Measurements from ENCODE around the gene MEIS2.

MEIS2 gene

DNA sequence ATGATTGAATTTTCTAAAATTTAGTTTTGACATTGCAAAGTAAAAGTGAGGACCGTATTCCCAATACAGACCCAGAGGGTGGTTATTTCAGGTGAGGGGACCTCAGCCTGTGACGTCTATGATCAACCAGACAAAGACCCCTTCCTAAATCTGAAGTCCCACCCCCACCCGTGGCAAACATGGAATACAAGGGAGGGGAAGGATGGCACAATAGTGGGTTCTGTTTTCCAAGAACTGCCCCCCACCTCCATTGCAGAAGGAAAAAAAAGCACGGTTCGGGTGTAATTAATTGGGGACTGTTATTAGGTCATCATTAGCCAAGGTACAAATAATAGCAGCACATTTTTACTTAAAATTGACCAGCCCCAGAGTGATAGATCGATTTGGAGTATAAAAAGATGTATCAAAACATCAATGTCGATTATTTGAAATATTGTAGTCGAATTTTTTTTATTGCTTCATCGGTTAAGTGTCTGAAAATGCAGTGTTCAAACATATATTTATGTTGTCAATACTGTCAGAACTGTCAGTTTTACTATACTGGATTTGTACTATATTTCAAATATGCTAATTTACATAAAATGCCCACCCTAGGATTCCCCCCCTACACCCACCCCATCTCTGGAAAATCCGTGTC is 7.5 kb upstream of the MEIS2 start:
- FAIRE-seq (no peak), DNase-seq (ENCODE audit: insufficient read length, low spot score) (no peak)
- TF ChIP-seq POU2F2 (IDR thresholded peaks at IDR 0.05; ENCODE audit: low read depth, low read length) (no peak), SPI1 (IDR thresholded peaks at IDR 0.05; ENCODE audit: low read depth, low read length) (no peak), PAX5 (IDR thresholded peaks at IDR 0.05; ENCODE audit: insufficient read depth, low read length, severe bottlenecking) (no peak), POLR2A (IDR thresholded peaks at IDR 0.05; ENCODE audit: low read depth, low read length) (no peak), TAF1 (IDR thresholded peaks at IDR 0.05; ENCODE audit: low read depth, low read length) (no peak), POLR2AphosphoS5 (IDR thresholded peaks at IDR 0.05; ENCODE audit: low read depth, low read length) (no peak)

DNA sequence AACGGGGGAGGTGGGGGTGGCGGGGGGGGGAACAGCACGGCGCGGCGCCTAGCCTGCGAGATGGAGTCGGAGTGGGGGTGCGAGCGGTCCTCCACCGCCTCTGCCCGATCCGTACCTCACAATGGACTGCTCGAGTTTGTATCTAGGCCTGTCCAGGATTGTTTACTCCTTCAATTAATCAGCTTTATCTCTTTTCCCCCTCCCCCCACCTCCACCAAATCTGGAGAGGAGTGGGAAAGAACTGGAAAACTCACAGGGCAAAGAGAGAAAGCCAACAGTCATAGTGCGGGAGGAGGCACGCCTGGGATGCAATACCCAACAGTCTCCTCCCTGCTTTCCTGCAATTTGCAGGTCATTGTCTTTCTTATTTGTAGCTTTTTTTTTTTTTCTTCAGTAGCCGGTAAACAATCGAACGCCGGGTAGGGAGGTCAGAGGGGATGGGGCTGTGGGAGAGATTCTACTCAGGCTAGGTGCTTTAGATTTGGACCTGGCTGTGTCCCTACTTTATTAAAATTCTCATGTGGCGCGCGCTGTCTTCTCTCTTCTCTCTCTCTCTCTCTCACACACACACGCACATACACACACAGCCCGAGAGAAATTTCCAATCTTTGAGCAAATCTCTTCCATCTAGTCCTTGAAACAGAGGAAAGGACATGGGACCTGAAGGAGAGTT is 6.9 kb upstream of the MEIS2 start:
- no peak for TF ChIP-seq TAF1 (IDR thresholded peaks at IDR 0.05; ENCODE audit: low read depth, low read length)
- DNase-seq (ENCODE audit: insufficient read length, low spot score) (no peak), FAIRE-seq (no peak)

DNA sequence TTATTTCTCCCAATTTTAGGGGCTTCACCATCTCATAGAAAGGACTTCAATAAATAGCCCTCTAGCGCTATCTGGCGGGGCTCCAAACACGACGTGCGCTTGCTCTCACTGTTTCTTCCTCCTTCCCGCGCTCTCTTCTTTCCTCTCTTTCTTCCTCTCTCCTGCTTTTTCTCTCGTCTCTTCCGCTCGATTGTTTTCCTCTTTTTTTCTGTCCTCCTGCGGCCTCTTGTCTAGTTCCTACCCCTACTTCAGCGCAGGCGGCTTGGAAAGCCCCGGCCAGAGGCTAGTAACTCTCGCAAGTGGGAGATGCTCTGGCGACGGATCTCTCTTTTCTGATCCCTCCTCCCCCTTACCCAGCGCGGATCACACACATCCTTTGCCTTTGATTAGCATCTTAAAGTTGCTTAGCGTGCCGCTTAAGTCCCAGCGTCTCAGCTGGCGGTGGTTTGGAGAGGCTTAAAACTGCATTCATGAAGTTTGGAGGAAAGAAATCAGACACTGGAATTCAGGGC is 6.2 kb upstream of the MEIS2 start:
- no peak for TF ChIP-seq SPI1 (IDR thresholded peaks at IDR 0.05; ENCODE audit: low read depth, low read length)
- TF ChIP-seq POU2F2 (IDR thresholded peaks at IDR 0.05; ENCODE audit: low read depth, low read length): no peak
- no peak for TF ChIP-seq POLR2A (IDR thresholded peaks at IDR 0.05; ENCODE audit: low read depth, low read length)
- TF ChIP-seq POLR2AphosphoS5 (IDR thresholded peaks at IDR 0.05; ENCODE audit: low read depth, low read length): no peak
- no peak for TF ChIP-seq PAX5 (IDR thresholded peaks at IDR 0.05; ENCODE audit: insufficient read depth, low read length, severe bottlenecking)
- TF ChIP-seq TAF1 (IDR thresholded peaks at IDR 0.05; ENCODE audit: low read depth, low read length): no peak
- no peak for DNase-seq (ENCODE audit: insufficient read length, low spot score)
- no peak for FAIRE-seq

DNA sequence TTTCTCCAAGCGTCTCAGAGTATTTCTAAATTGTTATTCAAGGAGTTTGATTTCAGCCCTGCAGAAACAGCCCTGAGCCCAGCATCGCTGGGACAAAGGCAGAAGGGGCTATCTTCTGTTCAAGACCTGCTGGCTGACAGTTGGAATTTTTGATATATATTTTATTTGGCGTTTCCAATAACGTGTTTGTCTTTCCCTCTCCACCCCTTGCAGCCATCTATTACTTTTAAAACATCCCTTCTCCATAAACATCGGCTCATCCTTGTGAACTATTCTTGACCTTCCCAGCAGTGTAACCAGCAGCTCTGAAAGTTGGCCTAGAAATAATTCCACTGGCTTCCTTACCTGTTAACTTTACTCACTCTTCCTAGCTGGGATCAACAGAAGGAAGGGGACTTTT is 5.5 kb upstream of the MEIS2 start:
- DNase-seq (ENCODE audit: insufficient read length, low spot score) (no peak), FAIRE-seq (no peak)
- TF ChIP-seq SPI1 (IDR thresholded peaks at IDR 0.05; ENCODE audit: low read depth, low read length) (no peak), POLR2AphosphoS5 (IDR thresholded peaks at IDR 0.05; ENCODE audit: low read depth, low read length) (no peak), POLR2A (IDR thresholded peaks at IDR 0.05; ENCODE audit: low read depth, low read length) (no peak), PAX5 (IDR thresholded peaks at IDR 0.05; ENCODE audit: insufficient read depth, low read length, severe bottlenecking) (no peak), TAF1 (IDR thresholded peaks at IDR 0.05; ENCODE audit: low read depth, low read length) (no peak), POU2F2 (IDR thresholded peaks at IDR 0.05; ENCODE audit: low read depth, low read length) (no peak)

DNA sequence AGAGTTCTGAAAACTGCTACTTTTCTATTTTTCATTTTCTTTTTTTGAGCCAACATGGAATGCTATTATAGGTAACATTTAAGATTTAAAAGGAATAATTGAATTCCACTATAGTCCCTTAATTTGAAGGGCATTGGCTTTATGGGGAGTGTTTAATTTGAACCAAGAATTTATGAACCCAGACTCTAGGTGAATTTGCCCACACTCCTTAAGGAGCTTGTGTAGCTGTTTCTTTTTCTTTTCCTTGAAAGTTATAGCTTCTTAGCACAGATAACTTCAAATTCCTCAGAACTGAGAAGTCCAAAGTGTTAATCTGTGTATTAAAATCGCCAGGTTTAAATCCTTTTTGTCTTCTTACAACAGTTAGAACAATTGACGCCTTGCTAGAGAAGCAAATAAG is 4.7 kb upstream of the MEIS2 start:
- DNase-seq (ENCODE audit: insufficient read length, low spot score) (no peak), FAIRE-seq (no peak)
- no peak for TF ChIP-seq PAX5 (IDR thresholded peaks at IDR 0.05; ENCODE audit: insufficient read depth, low read length, severe bottlenecking)
- no peak for TF ChIP-seq POLR2A (IDR thresholded peaks at IDR 0.05; ENCODE audit: low read depth, low read length)
- TF ChIP-seq TAF1 (IDR thresholded peaks at IDR 0.05; ENCODE audit: low read depth, low read length): no peak
- TF ChIP-seq SPI1 (IDR thresholded peaks at IDR 0.05; ENCODE audit: low read depth, low read length): no peak
- no peak for TF ChIP-seq POU2F2 (IDR thresholded peaks at IDR 0.05; ENCODE audit: low read depth, low read length)
- no peak for TF ChIP-seq POLR2AphosphoS5 (IDR thresholded peaks at IDR 0.05; ENCODE audit: low read depth, low read length)

DNA sequence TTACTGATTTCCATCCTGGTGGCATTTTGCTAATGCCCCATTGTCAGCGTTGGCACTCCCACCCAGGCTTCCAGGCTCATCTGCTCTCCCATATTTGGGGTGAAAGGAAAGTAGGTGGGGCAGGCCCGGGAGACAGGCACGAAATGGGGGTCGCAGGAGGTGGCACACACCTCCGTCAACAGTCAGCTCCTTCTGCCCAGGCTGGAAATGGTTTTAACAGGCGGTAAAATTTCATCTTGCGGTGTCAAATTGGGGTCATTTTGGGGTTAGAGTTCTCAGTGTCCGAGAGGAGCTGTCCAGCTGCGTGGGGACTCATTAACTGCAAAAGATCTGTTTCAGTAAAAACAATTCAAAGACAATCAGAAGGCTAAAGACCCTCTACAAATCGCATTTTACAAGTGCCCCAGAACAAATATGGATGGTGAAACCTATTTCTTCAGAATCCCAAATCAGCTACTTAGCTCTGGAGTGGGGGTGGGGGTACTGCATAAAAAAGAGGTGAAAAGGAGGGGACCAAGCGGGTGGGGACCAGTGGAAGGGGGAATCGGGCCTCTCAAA is 4.2 kb upstream of the MEIS2 start:
- TF ChIP-seq POLR2AphosphoS5 (IDR thresholded peaks at IDR 0.05; ENCODE audit: low read depth, low read length): no peak
- no peak for TF ChIP-seq POLR2A (IDR thresholded peaks at IDR 0.05; ENCODE audit: low read depth, low read length)
- no peak for TF ChIP-seq TAF1 (IDR thresholded peaks at IDR 0.05; ENCODE audit: low read depth, low read length)
- TF ChIP-seq SPI1 (IDR thresholded peaks at IDR 0.05; ENCODE audit: low read depth, low read length): no peak
- TF ChIP-seq POU2F2 (IDR thresholded peaks at IDR 0.05; ENCODE audit: low read depth, low read length): no peak
- TF ChIP-seq PAX5 (IDR thresholded peaks at IDR 0.05; ENCODE audit: insufficient read depth, low read length, severe bottlenecking): no peak
- FAIRE-seq (no peak), DNase-seq (ENCODE audit: insufficient read length, low spot score) (no peak)

DNA sequence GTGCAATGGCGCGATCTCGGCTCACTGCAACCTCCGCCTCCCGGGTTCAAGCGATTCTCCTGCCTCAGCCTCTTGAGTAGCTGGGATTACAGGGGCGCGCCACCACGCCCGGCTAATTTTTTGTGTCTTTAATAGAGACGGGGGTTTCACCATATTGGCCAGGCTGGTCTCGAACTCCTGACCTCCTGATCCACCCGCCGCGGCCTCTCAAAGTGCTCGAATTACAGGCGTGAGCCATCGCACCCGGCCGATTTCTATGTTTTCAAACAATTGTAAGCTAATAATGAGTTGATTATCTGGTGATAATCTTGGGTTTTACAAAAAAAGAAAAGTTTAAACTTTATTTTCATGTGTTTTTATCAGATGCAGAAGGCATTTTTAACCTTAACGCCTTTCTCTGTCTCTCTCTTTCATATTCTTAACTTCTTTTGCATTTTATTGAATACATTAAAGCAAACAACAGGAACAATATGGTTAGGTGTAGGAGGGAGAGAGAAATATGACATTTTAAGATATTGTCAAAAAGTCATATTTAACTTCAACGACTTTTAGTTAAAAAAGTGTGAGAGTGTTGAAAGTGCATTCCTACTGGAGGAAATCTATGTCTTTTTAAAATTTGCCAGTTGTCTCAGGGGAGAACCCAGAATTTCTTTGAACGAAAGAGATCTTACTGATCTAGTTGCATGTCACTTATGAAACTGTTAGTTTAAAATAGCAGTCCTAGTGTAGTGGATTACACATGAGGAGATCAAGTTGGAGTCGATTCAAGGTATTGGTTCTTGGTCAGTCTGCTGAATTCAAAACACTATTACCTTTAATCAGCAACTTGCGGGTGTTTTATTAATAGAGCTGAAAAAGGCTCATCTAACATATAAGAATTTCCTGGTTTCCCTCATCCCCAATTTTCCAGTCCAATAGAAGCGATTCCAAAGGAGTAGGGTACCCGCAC is 3.4 kb upstream of the MEIS2 start:
- TF ChIP-seq POU2F2 (IDR thresholded peaks at IDR 0.05; ENCODE audit: low read depth, low read length): no peak
- no peak for TF ChIP-seq TAF1 (IDR thresholded peaks at IDR 0.05; ENCODE audit: low read depth, low read length)
- TF ChIP-seq PAX5 (IDR thresholded peaks at IDR 0.05; ENCODE audit: insufficient read depth, low read length, severe bottlenecking): no peak
- TF ChIP-seq SPI1 (IDR thresholded peaks at IDR 0.05; ENCODE audit: low read depth, low read length): no peak
- TF ChIP-seq POLR2AphosphoS5 (IDR thresholded peaks at IDR 0.05; ENCODE audit: low read depth, low read length): no peak
- TF ChIP-seq POLR2A (IDR thresholded peaks at IDR 0.05; ENCODE audit: low read depth, low read length): no peak
- DNase-seq (ENCODE audit: insufficient read length, low spot score) (no peak), FAIRE-seq (no peak)

DNA sequence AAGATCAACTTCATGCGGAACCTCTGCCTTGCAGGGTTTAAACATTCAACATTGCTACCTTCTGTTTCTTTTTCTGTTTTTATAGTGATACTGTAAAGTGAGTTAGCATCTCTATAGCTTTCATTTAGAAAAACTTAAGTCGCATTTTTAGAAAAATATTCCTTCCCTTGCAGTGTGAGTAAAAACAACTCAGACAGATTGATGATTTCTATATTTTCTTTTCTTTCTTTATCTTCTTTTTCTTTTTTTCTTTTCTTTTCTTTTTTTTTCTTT is 2.8 kb upstream of the MEIS2 start:
- FAIRE-seq: no peak
- no peak for TF ChIP-seq POLR2A (IDR thresholded peaks at IDR 0.05; ENCODE audit: low read depth, low read length)
- no peak for TF ChIP-seq SPI1 (IDR thresholded peaks at IDR 0.05; ENCODE audit: low read depth, low read length)
- no peak for TF ChIP-seq TAF1 (IDR thresholded peaks at IDR 0.05; ENCODE audit: low read depth, low read length)
- TF ChIP-seq POU2F2 (IDR thresholded peaks at IDR 0.05; ENCODE audit: low read depth, low read length): no peak
- TF ChIP-seq PAX5 (IDR thresholded peaks at IDR 0.05; ENCODE audit: insufficient read depth, low read length, severe bottlenecking): no peak
- TF ChIP-seq POLR2AphosphoS5 (IDR thresholded peaks at IDR 0.05; ENCODE audit: low read depth, low read length): no peak
- no peak for DNase-seq (ENCODE audit: insufficient read length, low spot score)
